Esophagus squamous epithelium (tissue), 4 donors: ENCODE results near the gene COL6A2.

Experiments used
- CTCF ChIP-seq, 6 experiments: fragments of 450-650 bp in 4 of 6; fragments of 200-600 bp in 2 of 6; sonication (generic) in 2 of 6; IDR thresholded peaks; one replicate each; pipeline ENCODE4 v1.5.1; 2016 to 2019; ENCODE audit warnings: antibody characterized with exemption in 6 of 6, mild to moderate bottlenecking in 4 of 6, moderate library complexity in 4 of 6
- POLR2A ChIP-seq, 4 donors: fragments of 450-650 bp; IDR thresholded peaks; one replicate each; pipeline ENCODE4 v1.6.1; 2017; ENCODE audit warnings: antibody characterized with exemption in 4 of 4, mild to moderate bottlenecking in 4 of 4, moderate library complexity in 3 of 4

GRCh38 chr21:46157396-46157986 lies 59.6 kb downstream of the COL6A2 start:
- no peak for TF ChIP-seq CTCF (IDR thresholded peaks at IDR 0.05)
- no peak for TF ChIP-seq POLR2A (IDR thresholded peaks at IDR 0.05)
